LNCAP (cell line): ENCODE results near the gene STK32C.

Experiments
- CTCF ChIP-seq: fragments of 450-650 bp; IDR thresholded peaks from 2 replicates; pipeline ENCODE4 v1.5.1; 2017; ENCODE audit warnings: mild to moderate bottlenecking

Gene STK32C

GRCh38 chr10:132238371-132239125 lies 69.2 kb downstream of the STK32C start:
- no peak for TF ChIP-seq CTCF

- TF ChIP-seq CTCF: no peak
Observed at GRCh38 chr10:132237871-132238270, 69.9 kb downstream of the STK32C start.

GRCh38 chr10:132237396-132237795 lies 70.4 kb downstream of the STK32C start:
- TF ChIP-seq CTCF: no peak

GRCh38 chr10:132236881-132237280 lies 70.9 kb downstream of the STK32C start:
- TF ChIP-seq CTCF: no peak

- TF ChIP-seq CTCF: no peak
Observed at GRCh38 chr10:132236161-132236560, 71.6 kb downstream of the STK32C start.

- no peak for TF ChIP-seq CTCF
Observed at GRCh38 chr10:132234860-132235259, 72.9 kb downstream of the STK32C start.

- no peak for TF ChIP-seq CTCF
Observed at GRCh38 chr10:132233501-132234085, 74.2 kb downstream of the STK32C start.
